Measurements from ENCODE around the gene CUBN. TPM values are rescaled to one million over a fixed set of nuclear protein-coding genes. Genes with fewer than 3 reads are reported as not detected.
A peak's percentile ranks its signal among the peaks of the same experiment; 100 is the strongest.

The CUBN gene
- total and polyA plus RNA-seq, 12 donors: 0.41 to 9.3 (median 1.3) TPM

DNA sequence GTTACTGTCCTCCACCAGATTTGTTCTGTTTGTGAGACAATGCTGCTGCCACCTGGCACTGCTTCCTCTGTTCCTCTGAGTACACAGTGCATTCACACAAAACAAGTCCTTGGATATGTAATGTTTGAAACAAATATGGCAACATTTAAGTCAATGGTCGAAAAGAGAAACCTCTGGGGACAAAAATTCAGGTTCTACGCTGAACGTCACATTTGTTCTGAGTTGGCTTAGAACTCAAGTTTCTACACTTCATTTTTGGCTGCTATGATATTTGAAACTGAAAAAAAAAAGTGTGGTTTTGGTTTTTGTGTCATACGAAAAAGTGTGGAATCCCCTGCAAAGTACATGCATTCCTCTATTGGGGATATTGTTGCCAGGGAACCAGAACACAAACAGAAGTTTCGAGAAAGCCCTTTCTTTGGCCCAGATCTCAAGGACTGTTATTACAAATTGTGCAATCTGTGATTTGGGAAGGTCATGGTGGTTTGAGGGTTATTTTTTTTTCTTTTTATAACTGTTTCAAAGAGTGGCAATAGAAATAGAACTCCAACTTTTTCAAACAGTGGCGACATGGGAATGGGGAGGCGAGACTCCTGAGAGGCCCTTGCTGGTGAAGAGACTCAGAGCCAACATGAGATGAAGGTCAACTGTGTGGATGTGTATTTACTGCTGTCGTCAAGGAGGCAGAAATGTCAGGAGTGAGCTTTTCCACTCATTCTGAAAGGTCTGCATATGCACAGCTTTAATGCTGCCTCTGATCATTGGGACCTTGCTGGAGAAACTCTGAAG lies 127.5 kb downstream of the CUBN start:
- intact Hi-C loops (cut with DNase I): no loop called here

DNA sequence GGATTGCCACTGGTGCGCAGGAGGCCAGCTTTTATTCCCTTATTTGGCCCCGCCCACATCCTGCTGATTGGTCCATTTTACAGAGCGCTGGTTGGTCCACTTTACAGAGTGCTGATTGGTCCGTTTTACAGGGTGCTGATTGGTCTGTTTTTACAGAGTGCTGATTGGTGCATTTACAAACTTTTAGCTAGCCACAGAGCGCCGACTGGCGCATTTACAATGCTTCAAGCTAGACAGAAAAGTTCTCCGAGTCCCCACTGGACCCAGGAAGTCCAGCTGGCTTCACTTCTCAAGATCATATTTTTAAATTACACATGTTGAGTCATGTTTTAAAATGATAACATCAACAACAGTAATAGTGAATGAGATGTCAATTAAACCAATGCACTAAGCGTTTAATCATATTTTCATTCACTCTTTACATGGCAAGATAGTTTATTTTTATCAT lies 128.3 kb downstream of the CUBN start:
- H3K27ac ChIP-seq: peak overlapping the region in 2 of 5 donors; percentile 61 to 73
- H3K4me3 ChIP-seq: no peak overlapping the region
- no peak for TF ChIP-seq POLR2A (IDR thresholded peaks at IDR 0.05)
- TF ChIP-seq CTCF (IDR thresholded peaks at IDR 0.05): no peak
- DNase-seq: no peak
- H3K9me3 ChIP-seq (replicated peaks in 1 of 3): no peaks in the 10 kb centered on the region
- 77 to 91% (median 85%) methylated on average over 9 of the region's 9 CpGs for WGBS, 4 donors
- H3K36me3 ChIP-seq (replicated peaks in 1 of 2): no peaks in the 10 kb centered on the region
- intact Hi-C loops (cut with DNase I): no loop called here
- H3K27me3 ChIP-seq: no peaks in the 10 kb centered on the region
- peaks cover 8 to 30% of the 10 kb centered on the region in 2 donors for H3K4me1 ChIP-seq (replicated peaks in 1 of 2)

More for the DNA sequence above, 127.5 kb downstream of the CUBN start:
- Histone ChIP-seq H3K27me3 (no peaks in the 10 kb centered on the region), H3K4me3 (no peak overlapping the region), H3K27ac (peak overlapping the region in 3 of 5 donors; percentile 18 to 73 (median 61)), H3K4me1 (replicated peaks in 1 of 2) (peaks cover 11 to 27% of the 10 kb centered on the region in 2 donors), H3K9me3 (replicated peaks in 1 of 3) (no peaks in the 10 kb centered on the region), H3K36me3 (replicated peaks in 1 of 2) (no peaks in the 10 kb centered on the region)
- 33 to 43% (median 40%) methylated on average over 8 of the region's 8 CpGs for WGBS, 4 donors
- DNase-seq: peak in 4 of 7 donors; percentile 18 to 56 (median 32)
- TF ChIP-seq CTCF (IDR thresholded peaks at IDR 0.05) (no peak), POLR2A (IDR thresholded peaks at IDR 0.05) (no peak)

DNA sequence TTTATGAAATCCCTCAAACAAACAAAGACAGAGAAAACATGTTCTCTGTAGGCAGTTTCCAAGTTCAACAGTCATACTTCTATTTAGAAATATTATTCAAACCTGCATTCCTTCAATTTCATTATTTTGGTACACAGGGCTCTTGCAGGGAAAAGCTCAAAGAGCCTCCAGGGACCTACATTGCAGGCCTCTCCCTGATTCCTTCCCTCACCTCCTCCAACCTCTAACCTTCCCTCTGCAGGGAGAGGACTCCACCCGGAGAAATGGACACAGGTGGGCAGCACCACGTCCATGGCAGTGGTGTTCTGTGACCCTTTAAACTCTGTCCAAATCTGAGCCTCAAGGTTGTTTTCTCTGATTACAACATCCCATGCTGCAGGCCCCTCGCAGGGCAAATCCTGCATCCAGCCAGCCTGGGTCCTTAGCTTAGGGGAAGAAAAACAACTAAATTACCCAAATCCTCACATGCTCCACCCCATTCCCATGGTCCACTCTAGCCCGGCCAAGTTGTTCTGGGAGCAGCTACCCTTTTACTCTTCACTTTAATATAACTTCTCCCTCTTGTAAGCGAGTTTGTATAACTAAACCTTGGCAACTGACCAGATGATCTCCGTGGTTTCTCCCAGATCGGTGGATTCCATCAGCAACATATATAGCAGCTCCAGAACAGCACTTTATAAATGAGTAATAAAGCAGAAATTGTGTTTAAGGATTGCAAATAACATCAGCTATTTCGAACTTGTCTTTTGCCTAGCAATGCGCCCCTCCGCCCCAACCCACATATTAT lies 129.8 kb downstream of the CUBN start:
- no peaks in the 10 kb centered on the region for H3K27me3 ChIP-seq
- 59 to 72% (median 70%) methylated on average over 10 of the region's 10 CpGs for WGBS, 4 donors
- DNase-seq: no peak
- no peak for TF ChIP-seq POLR2A (IDR thresholded peaks at IDR 0.05)
- no peak for TF ChIP-seq CTCF (IDR thresholded peaks at IDR 0.05)
- no peak overlapping the region for H3K4me3 ChIP-seq
- H3K9me3 ChIP-seq (replicated peaks in 1 of 3): no peaks in the 10 kb centered on the region
- intact Hi-C loops (cut with DNase I): no loop called here
- peaks cover 8 to 32% of the 10 kb centered on the region in 2 donors for H3K4me1 ChIP-seq (replicated peaks in 1 of 2)
- H3K27ac ChIP-seq: peak overlapping the region in 1 of 5 donors; percentile 65
- no peaks in the 10 kb centered on the region for H3K36me3 ChIP-seq (replicated peaks in 1 of 2)

DNA sequence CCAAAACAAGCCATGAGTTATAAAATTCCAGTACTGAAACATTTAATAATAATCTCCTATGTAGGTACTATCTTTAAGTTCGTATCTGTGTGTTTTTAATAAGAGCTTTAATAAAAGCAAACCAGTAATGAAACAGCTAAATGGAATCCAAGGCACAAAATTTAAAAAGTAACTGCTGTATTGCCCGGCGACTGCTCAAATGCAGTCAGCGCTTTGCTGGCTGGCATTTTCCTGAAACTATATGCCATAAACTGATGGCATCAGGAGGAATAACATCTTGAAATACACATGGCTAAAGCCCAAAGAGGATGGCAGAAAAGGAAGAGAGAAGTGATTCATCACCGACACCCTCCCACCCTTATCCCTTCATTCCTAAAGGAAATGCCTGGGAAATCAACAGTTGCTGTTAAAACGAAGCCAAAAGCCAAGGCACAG lies 133.1 kb downstream of the CUBN start:
- Histone ChIP-seq H3K4me3 (no peak overlapping the region), H3K27me3 (no peaks in the 10 kb centered on the region), H3K36me3 (replicated peaks in 1 of 2) (no peaks in the 10 kb centered on the region), H3K27ac (peak overlapping the region in 2 of 5 donors; percentile 22 to 37), H3K9me3 (replicated peaks in 1 of 3) (no peaks in the 10 kb centered on the region), H3K4me1 (replicated peaks in 1 of 2) (peaks cover 0 to 10% of the 10 kb centered on the region in 2 donors)
- intact Hi-C loops (cut with DNase I): no loop called here
- 50 to 64% (median 63%) methylated on average over 6 of the region's 6 CpGs for WGBS, 4 donors
- no peak for TF ChIP-seq POLR2A (IDR thresholded peaks at IDR 0.05)
- no peak for TF ChIP-seq CTCF (IDR thresholded peaks at IDR 0.05)
- no peak for DNase-seq
